CD4-positive, alpha-beta T cell (primary cell): ENCODE results near the gene IBA57. TPM values are rescaled to one million over a fixed set of nuclear protein-coding genes. Genes with fewer than 3 reads are reported as not detected.

Source experiments
- ATAC-seq: fragments of 200-7000 bp; cut with Tn5 transposase; one replicate; pipeline ENCODE4 v1.10.0; 2022; ENCODE audit warnings: mild to moderate bottlenecking; ENCODE audit not compliant: poor library complexity
- CTCF ChIA-PET: fragments of 350-600 bp; sonication (Branson Sonifier 250); formaldehyde crosslinking; loops from one replicate; lab custom pipeline; 2021; ENCODE audit warnings: antibody characterized with exemption, inconsistent platforms; lab: Charles Lee
- POLR2A ChIA-PET: fragments of 350-600 bp; sonication (Branson Sonifier 250); formaldehyde crosslinking; loops from one replicate; lab custom pipeline; 2021; ENCODE audit warnings: antibody characterized with exemption, inconsistent platforms; lab: Charles Lee
- DNase-seq, 14 experiments: peaks; one replicate each; pipeline ENCODE4 v3.0.0-alpha.2; 2013 to 2020; ENCODE audit warnings: mixed read lengths in 2 of 14
- H3K27ac ChIP-seq, 2 donors: one replicate each; pipeline versions ENCODE4 v1.5.1 to v1.7.0; 2013; ENCODE audit warnings: low read length in 2 of 2, low read depth in 1 of 2, mild to moderate bottlenecking in 1 of 2
- H3K27me3 ChIP-seq, 2 experiments: 1 replicate in 1 of 2; 2 replicates in 1 of 2; pipeline versions ENCODE4 v1.6.1 to v1.7.0; 2013; ENCODE audit warnings: low read length in 2 of 2, control low read depth in 1 of 2, mild to moderate bottlenecking in 1 of 2, moderate library complexity in 1 of 2; ENCODE audit not compliant: insufficient read depth in 2 of 2, control insufficient read depth in 1 of 2
- H3K36me3 ChIP-seq: one replicate; pipeline ENCODE4 v1.6.1; 2013; ENCODE audit warnings: low read length, control low read depth; ENCODE audit not compliant: insufficient read depth
- H3K4me1 ChIP-seq: one replicate; pipeline ENCODE4 v1.6.1; 2013; ENCODE audit warnings: low read length, control low read depth; ENCODE audit not compliant: insufficient read depth
- H3K4me3 ChIP-seq: one replicate; pipeline ENCODE4 v1.5.1; 2013; ENCODE audit warnings: mild to moderate bottlenecking, low read length, moderate library complexity
- H3K9me3 ChIP-seq, 2 experiments: 1 replicate in 1 of 2; 2 replicates in 1 of 2; pipeline versions ENCODE4 v1.6.1 to v1.7.0; 2013; ENCODE audit warnings: low read length in 2 of 2, mild to moderate bottlenecking in 2 of 2, control low read depth in 1 of 2, moderate library complexity in 1 of 2; ENCODE audit not compliant: control insufficient read depth in 1 of 2, insufficient read depth in 1 of 2
- H3K27ac Mint-ChIP-seq: one replicate; pipeline ENCODE4 v1.8.0; 2020; ENCODE audit warnings: mixed read lengths
- H3K27me3 Mint-ChIP-seq: one replicate; pipeline ENCODE4 v1.8.0; 2021; ENCODE audit warnings: mixed read lengths
- H3K36me3 Mint-ChIP-seq: one replicate; pipeline ENCODE4 v1.8.0; 2021; ENCODE audit warnings: low read depth, mixed read lengths
- H3K4me1 Mint-ChIP-seq: one replicate; pipeline ENCODE4 v1.8.0; 2021; ENCODE audit warnings: low read depth, mixed read lengths
- H3K4me3 Mint-ChIP-seq: one replicate; pipeline ENCODE4 v1.8.0; 2020; ENCODE audit warnings: mild to moderate bottlenecking, mixed read lengths
- H3K9me3 Mint-ChIP-seq: one replicate; pipeline ENCODE4 v1.8.0; 2020; ENCODE audit warnings: mixed read lengths
- CTCF ChIP-seq: fragments of 200-600 bp; IDR thresholded peaks from one replicate; pipeline ENCODE4 v1.8.0; 2022; ENCODE audit warnings: antibody characterized with exemption, mild to moderate bottlenecking
- intact Hi-C, 2 experiments: fragments of 100-400 bp; cut with DNase I in 1 of 2; cut with micrococcal nuclease in 1 of 2; formaldehyde crosslinking; loops; one replicate each; pipeline versions ENCODE4 v1.15.1 to v1.9.0; 2023 to 2025; cut with DNase I, micrococcal nuclease
- total RNA-seq, 174 experiments: library from RNA in 2 of 174; stranded (reverse) in 2 of 174; gene quantifications; one replicate each; pipeline ENCODE4 v1.2.3 and lab custom pipeline; 2021 to 2026

The IBA57 gene
- total RNA-seq, 2 experiments from 2014 or later = 19.7 to 19.9 TPM

- H3K27me3 ChIP-seq = no peaks in the 10 kb centered on the region
- H3K9me3 ChIP-seq = peaks cover 9 to 14% of the 10 kb centered on the region in 2 experiments
- no peaks in the 10 kb centered on the region for H3K4me1 ChIP-seq
- intact Hi-C loops = no loop called here
- no peak overlapping the region for H3K4me3 ChIP-seq
- H3K27ac Mint-ChIP-seq = no peak overlapping the region
- peaks cover 27% of the 10 kb centered on the region for H3K36me3 ChIP-seq
- TF ChIP-seq CTCF = no peak
- DNase-seq (peak in 1 of 14 experiments; percentile 10), ATAC-seq (no peak)
- H3K36me3 Mint-ChIP-seq = peaks cover 93% of the 10 kb centered on the region
- ChIA-PET CTCF (no interaction called here), POLR2A (interaction anchor here (0.6 kb wide), 1 partner anchor 84 kb away, joined by 4 read pairs; no protein-coding TSS in a partner anchor)
- no peaks in the 10 kb centered on the region for H3K27me3 Mint-ChIP-seq
- H3K4me1 Mint-ChIP-seq = no peaks in the 10 kb centered on the region
- no peak overlapping the region for H3K4me3 Mint-ChIP-seq
- H3K9me3 Mint-ChIP-seq = peaks cover 3% of the 10 kb centered on the region
- no peak overlapping the region for H3K27ac ChIP-seq
Observed at GRCh38 chr1:228228601-228229074, 63.0 kb downstream of the IBA57 start.

GRCh38 chr1:228231189-228231588, 65.6 kb downstream of the IBA57 start:
- Mint-ChIP-seq H3K27ac (no peak overlapping the region), H3K4me3 (no peak overlapping the region), H3K9me3 (peaks cover 9% of the 10 kb centered on the region), H3K4me1 (no peaks in the 10 kb centered on the region), H3K27me3 (no peaks in the 10 kb centered on the region), H3K36me3 (peaks cover 93% of the 10 kb centered on the region)
- POLR2A ChIA-PET = no interaction called here
- intact Hi-C loops = no loop called here
- H3K27me3 ChIP-seq = no peaks in the 10 kb centered on the region
- no peak for TF ChIP-seq CTCF
- CTCF ChIA-PET = no interaction called here
- ATAC-seq = no peak
- H3K36me3 ChIP-seq = peaks cover 7% of the 10 kb centered on the region
- no peaks in the 10 kb centered on the region for H3K9me3 ChIP-seq
- no peaks in the 10 kb centered on the region for H3K4me1 ChIP-seq
- no peak for DNase-seq
- H3K27ac ChIP-seq = no peak overlapping the region
- H3K4me3 ChIP-seq = no peak overlapping the region

Other genes starting within 250 kb of the IBA57 start
- not detected for gene WNT9A, start 217.9 kb upstream of the IBA57 start, total RNA-seq
- gene WNT3A, start 158.8 kb upstream of the IBA57 start, total RNA-seq = under 1 TPM; 0.08 to 0.14 TPM
- gene ARF1, start 83.1 kb upstream of the IBA57 start, total RNA-seq = 100 to 1,000 TPM; 318 to 322 TPM
- gene C1orf35, start 62.5 kb upstream of the IBA57 start, total RNA-seq = 10 to 100 TPM; 36.6 to 40.3 TPM
- gene MRPL55, start 56.5 kb upstream of the IBA57 start, total RNA-seq = 100 to 1,000 TPM; 120 to 128 TPM
- gene GUK1, start 25.5 kb upstream of the IBA57 start, total RNA-seq = 100 to 1,000 TPM; 373 to 378 TPM
- gene GJC2, start 15.9 kb upstream of the IBA57 start, total RNA-seq = 1 to 10 TPM; 2.1 to 2.4 TPM
- gene OBSCN, start 42.2 kb downstream of the IBA57 start, total RNA-seq = 10 to 100 TPM; 80.8 to 82.2 TPM
- gene TRIM11, start 241.0 kb downstream of the IBA57 start, total RNA-seq = 10 to 100 TPM; 32.0 to 32.6 TPM